Prostate gland (tissue), 2 donors: ENCODE measurements around the gene MRPL27. TPM values are rescaled to one million over a fixed set of nuclear protein-coding genes. Genes with fewer than 3 reads are reported as not detected.
A peak's percentile ranks its signal among the peaks of the same experiment; 100 is the strongest.

Source experiments
- DNase-seq: peaks from one replicate; pipeline ENCODE4 v3.0.0-alpha.2; 2019; ENCODE audit warnings: low spot score
- H3K27ac ChIP-seq, 2 donors: fragments of 200-600 bp; sonication (generic); 2 replicates each; pipeline ENCODE4 v1.5.1; 2017 to 2019
- H3K27me3 ChIP-seq: fragments of 200-600 bp; sonication (generic); replicated peaks from 2 replicates; pipeline ENCODE4 v1.5.1; 2019; ENCODE audit not compliant: insufficient read depth
- H3K36me3 ChIP-seq, 2 donors: fragments of 200-600 bp; sonication (generic); 1 replicate in 1 of 2; 2 replicates in 1 of 2; pipeline versions ENCODE4 v1.5.1 to v1.8.1; 2017 to 2019
- H3K4me1 ChIP-seq: fragments of 200-600 bp; sonication (generic); replicated peaks from 2 replicates; pipeline ENCODE4 v1.5.1; 2019
- H3K4me3 ChIP-seq, 2 donors: fragments of 200-600 bp; sonication (generic); 2 replicates each; pipeline ENCODE4 v1.5.1; 2017 to 2019
- H3K9me3 ChIP-seq: fragments of 200-600 bp; sonication (generic); 2 replicates; pipeline ENCODE4 v1.5.1; 2017
- CTCF ChIP-seq, 4 experiments: fragments of 200-600 bp in 2 of 4; fragments of 450-650 bp in 2 of 4; sonication (generic) in 2 of 4; IDR thresholded peaks; 1 replicate in 3 of 4; 2 replicates in 1 of 4; pipeline ENCODE4 v1.5.1; 2016 to 2019; ENCODE audit warnings: antibody characterized with exemption in 4 of 4, mild to moderate bottlenecking in 2 of 4, moderate library complexity in 2 of 4
- POLR2A ChIP-seq: fragments of 450-650 bp; IDR thresholded peaks from one replicate; pipeline ENCODE4 v1.6.1; 2016; ENCODE audit warnings: antibody characterized with exemption, mild to moderate bottlenecking
- POLR2AphosphoS5 ChIP-seq: sonication (generic); formaldehyde crosslinking; IDR thresholded peaks from one replicate; pipeline ENCODE4 v1.6.1; 2017; ENCODE audit warnings: antibody characterized with exemption
- WGBS: methylation state at CpG from one replicate; pipeline ENCODE4 v1.1.5; 2018; 5-methylcytosine and 5-hydroxymethylcytosine counted together
- intact Hi-C: fragments of 100-400 bp; cut with DNase I; formaldehyde crosslinking; loops from one replicate; pipeline ENCODE4 v1.14.2; 2022
- total RNA-seq, 2 donors: library from RNA; depleted of rRNA; stranded (reverse); fragments of >200 nt; gene quantifications; one replicate each; pipeline ENCODE4 v1.1.0, GENCODE V29; 2016

The MRPL27 gene
- total RNA-seq, 2 donors from 2014 or later, result 63.3 to 69.6 TPM

DNA sequence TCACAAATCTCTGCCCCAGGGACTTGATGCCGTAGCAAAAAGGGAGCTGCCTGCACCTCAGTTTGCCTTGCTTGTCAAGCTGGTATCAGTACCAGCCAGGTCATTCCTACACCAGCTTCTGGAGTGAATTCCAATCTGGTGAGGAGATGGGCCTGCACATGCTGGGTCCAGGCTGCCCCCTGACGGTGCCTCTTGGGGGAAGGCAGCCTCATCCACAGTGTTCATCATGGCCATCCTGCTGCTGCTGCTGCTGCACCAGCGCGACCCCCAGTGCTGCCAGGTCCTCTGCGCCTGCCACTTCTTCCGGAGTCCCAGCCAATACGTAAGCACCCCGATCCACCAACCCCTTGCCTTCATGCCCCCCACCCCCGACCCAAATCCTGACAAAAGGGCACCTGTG is 8.3 kb downstream of the MRPL27 start:
- H3K27ac ChIP-seq, result no peak overlapping the region
- H3K4me1 ChIP-seq, result no peaks in the 10 kb centered on the region
- no peaks in the 10 kb centered on the region for H3K9me3 ChIP-seq
- peaks cover 8 to 25% of the 10 kb centered on the region in 2 donors for H3K36me3 ChIP-seq
- WGBS, result 59% methylated on average over 9 of the region's 9 CpGs
- TF ChIP-seq CTCF (IDR thresholded peaks at IDR 0.05) (no peak), POLR2AphosphoS5 (no peak), POLR2A (no peak)
- H3K27me3 ChIP-seq, result no peaks in the 10 kb centered on the region
- intact Hi-C loops, result no loop called here
- no peak overlapping the region for H3K4me3 ChIP-seq
- DNase-seq, result no peak

DNA sequence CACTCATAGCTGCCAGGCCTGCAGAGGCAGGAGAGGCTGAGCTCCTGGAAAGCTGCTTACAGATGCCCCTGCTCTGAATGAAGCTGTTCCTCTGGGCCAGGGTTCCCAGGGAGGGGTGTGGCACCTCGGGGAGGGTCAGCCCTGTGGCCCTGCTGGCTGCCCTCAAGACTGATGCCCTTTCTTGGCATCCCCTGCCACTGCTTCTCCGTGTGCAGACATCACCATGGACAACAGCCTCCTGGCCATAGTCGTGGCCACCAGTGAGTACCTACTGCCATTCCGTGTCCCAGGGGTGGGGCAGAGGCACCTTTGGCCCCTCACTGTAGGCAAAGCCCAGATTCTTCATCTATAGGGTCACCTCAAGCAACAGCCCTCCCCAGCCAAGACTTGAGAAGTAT is 8.9 kb downstream of the MRPL27 start:
- no peaks in the 10 kb centered on the region for H3K27me3 ChIP-seq
- no peak for DNase-seq
- no peak overlapping the region for H3K4me3 ChIP-seq
- H3K4me1 ChIP-seq, result no peaks in the 10 kb centered on the region
- intact Hi-C loops, result no loop called here
- peaks cover 2 to 20% of the 10 kb centered on the region in 2 donors for H3K36me3 ChIP-seq
- H3K27ac ChIP-seq, result no peak overlapping the region
- no peaks in the 10 kb centered on the region for H3K9me3 ChIP-seq
- 52% methylated on average over 4 of the region's 4 CpGs for WGBS
- TF ChIP-seq CTCF (IDR thresholded peaks at IDR 0.05), result no peak
- no peak for TF ChIP-seq POLR2A
- no peak for TF ChIP-seq POLR2AphosphoS5

DNA sequence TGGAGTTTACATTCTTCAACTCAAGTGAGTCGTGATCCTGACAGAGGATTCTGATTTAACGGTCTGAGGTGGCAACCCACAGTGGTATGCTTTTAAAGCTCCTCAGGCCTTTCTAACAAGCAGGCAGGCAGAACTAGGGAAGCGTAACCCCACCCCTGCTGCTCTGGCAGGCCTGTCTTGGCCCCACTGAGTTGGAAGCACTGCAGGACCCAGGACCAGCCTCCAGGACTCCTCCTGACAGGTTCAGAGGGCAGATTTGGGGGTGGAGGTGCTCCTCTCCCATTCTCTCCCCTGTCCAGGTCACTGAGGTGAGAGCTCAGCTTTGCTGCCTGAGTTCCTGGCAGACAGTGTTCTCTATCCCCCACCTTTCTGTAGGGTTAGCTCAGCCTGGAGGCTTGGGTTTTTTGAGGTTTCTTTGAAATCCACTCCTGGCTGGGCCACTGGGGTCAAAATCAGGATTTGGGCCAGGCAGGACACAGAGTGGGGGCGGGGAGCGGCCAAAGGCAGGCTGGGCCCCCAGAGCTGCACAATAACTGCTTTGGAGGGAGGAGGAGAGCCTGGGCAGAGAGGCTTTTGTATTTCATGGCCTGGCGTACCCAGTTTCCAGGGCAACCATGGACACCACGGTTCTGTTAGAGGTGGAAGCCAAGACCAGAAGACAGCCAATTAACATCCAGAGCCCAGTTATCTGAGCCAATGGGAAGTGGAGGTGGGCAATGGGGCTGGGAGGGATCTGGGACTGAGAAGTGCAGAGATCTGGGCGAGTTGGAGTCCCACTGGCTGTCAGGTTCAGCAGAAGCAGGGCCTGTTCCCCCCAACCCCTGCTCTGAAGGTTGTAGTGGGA is 9.5 kb downstream of the MRPL27 start:
- no peak overlapping the region for H3K4me3 ChIP-seq
- no peaks in the 10 kb centered on the region for H3K4me1 ChIP-seq
- no peak for TF ChIP-seq POLR2AphosphoS5
- no peak for TF ChIP-seq CTCF (IDR thresholded peaks at IDR 0.05)
- no peak for TF ChIP-seq POLR2A
- no peak for DNase-seq
- no peaks in the 10 kb centered on the region for H3K27me3 ChIP-seq
- H3K9me3 ChIP-seq, result no peaks in the 10 kb centered on the region
- H3K36me3 ChIP-seq, result peaks cover 0 to 20% of the 10 kb centered on the region in 2 donors
- intact Hi-C loops, result no loop called here
- no peak overlapping the region for H3K27ac ChIP-seq
- 29% methylated on average over 8 of the region's 8 CpGs for WGBS

DNA sequence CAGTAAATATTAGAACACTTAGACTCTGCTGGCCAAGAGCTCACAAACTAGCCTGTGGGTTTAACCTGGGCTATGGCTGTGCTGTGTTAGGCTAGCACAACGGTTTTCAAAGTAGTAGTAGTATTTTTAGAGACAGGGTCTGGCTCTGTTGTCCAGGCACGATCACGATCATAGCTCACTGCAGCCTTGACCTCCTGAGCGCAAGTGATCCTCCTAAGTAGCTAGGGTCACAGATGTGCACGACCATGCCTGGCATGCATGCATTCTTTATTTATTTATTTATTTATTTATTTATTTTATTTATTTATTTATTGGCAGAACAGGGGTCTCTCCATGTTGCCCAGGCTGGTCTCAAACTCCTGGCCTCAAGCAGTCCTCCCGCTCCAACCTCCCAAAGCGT is 10.3 kb downstream of the MRPL27 start:
- intact Hi-C loops, result no loop called here

More for the DNA sequence above, 10.3 kb downstream of the MRPL27 start:
- Histone ChIP-seq H3K36me3 (peaks cover 0 to 14% of the 10 kb centered on the region in 2 donors), H3K4me3 (no peak overlapping the region), H3K27ac (peak overlapping the region; percentile 5 to 23), H3K9me3 (no peaks in the 10 kb centered on the region), H3K27me3 (no peaks in the 10 kb centered on the region), H3K4me1 (no peaks in the 10 kb centered on the region)
- TF ChIP-seq CTCF (IDR thresholded peaks at IDR 0.05), result no peak
- no peak for TF ChIP-seq POLR2AphosphoS5
- no peak for TF ChIP-seq POLR2A
- 73% methylated on average over 7 of the region's 7 CpGs for WGBS
- no peak for DNase-seq
